Transverse colon (tissue), 3 donors: Measurements from ENCODE around the gene CDK17.

ENCODE experiments used
- POLR2A ChIP-seq: fragments of 450-650 bp; IDR thresholded peaks from one replicate; pipeline ENCODE4 v1.6.1; 2016; ENCODE audit warnings: antibody characterized with exemption, mild to moderate bottlenecking, moderate library complexity
- TF ChIP-seq, protein P1 (sequence below), 5 experiments: fragments of 200-600 bp in 3 of 5; fragments of 450-650 bp in 2 of 5; sonication (generic) in 3 of 5; IDR thresholded peaks; 1 replicate in 2 of 5; 2 replicates in 3 of 5; pipeline ENCODE4 v1.5.1; 2016 to 2017; ENCODE audit warnings: antibody characterized with exemption in 5 of 5, inconsistent platforms in 3 of 5, mild to moderate bottlenecking in 2 of 5, moderate library complexity in 1 of 5

DNA sequence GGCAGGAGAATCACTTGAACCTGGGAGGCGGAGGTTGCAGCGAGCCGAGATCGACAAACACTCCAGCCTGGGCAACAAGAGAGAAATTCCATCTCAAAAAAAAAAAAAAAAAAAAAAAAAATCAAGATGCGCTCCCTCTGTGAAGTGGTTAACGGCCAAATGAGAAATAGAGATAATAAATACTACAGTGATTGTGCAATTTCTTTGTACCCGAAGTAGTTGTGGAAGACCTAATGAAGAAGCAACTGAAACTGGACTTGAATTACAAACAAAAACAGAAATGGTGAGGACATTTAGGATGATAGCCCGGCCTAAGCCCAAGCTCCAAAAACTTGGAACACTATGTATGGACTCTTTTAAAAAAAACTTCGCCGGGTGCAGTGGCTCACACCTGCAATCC, 44.2 kb upstream of the CDK17 start:
- TF ChIP-seq, protein P1, sequence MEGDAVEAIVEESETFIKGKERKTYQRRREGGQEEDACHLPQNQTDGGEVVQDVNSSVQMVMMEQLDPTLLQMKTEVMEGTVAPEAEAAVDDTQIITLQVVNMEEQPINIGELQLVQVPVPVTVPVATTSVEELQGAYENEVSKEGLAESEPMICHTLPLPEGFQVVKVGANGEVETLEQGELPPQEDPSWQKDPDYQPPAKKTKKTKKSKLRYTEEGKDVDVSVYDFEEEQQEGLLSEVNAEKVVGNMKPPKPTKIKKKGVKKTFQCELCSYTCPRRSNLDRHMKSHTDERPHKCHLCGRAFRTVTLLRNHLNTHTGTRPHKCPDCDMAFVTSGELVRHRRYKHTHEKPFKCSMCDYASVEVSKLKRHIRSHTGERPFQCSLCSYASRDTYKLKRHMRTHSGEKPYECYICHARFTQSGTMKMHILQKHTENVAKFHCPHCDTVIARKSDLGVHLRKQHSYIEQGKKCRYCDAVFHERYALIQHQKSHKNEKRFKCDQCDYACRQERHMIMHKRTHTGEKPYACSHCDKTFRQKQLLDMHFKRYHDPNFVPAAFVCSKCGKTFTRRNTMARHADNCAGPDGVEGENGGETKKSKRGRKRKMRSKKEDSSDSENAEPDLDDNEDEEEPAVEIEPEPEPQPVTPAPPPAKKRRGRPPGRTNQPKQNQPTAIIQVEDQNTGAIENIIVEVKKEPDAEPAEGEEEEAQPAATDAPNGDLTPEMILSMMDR (IDR thresholded peaks at IDR 0.05) = no peak
- TF ChIP-seq POLR2A = no peak
